SK-N-SH treated with all-trans-retinoic acid at 6 μM for 48 hours (cell line): ENCODE data around the gene PRRG1.
"Not testable (repeated sequence)": the region's sequence is repeated elsewhere in the genome, so short reads cannot be mapped to it uniquely, and the experiment has no call there.

Experiments used
- ARNTL ChIP-seq: fragments of 450-650 bp; formaldehyde crosslinking; IDR thresholded peaks from 2 replicates; pipeline ENCODE4 v1.5.0; 2020; ENCODE audit warnings: low read depth, mild to moderate bottlenecking, moderate library complexity, borderline replicate concordance
- BACH2 ChIP-seq: fragments of 250-450 bp; sonication (Bioruptor Pico); IDR thresholded peaks from 2 replicates; pipeline ENCODE4 v1.9.0; 2021; ENCODE audit warnings: mild to moderate bottlenecking, borderline replicate concordance
- CSDC2 ChIP-seq: fragments of 250-450 bp; sonication (Bioruptor Pico); IDR thresholded peaks from 2 replicates; pipeline ENCODE4 v1.5.0; 2020; ENCODE audit warnings: mild to moderate bottlenecking, moderate library complexity
- OSR1 ChIP-seq: fragments of 250-450 bp; sonication (Bioruptor Pico); IDR thresholded peaks from 2 replicates; pipeline ENCODE4 v1.8.0; 2022; ENCODE audit warnings: moderate library complexity, mild to moderate bottlenecking, inconsistent platforms
- POU6F1 ChIP-seq: fragments of 250-450 bp; sonication (Bioruptor Pico); IDR thresholded peaks from 2 replicates; pipeline ENCODE4 v1.8.0; 2021; ENCODE audit warnings: low read depth, mild to moderate bottlenecking, moderate library complexity, borderline replicate concordance
- SNAI2 ChIP-seq: fragments of 250-450 bp; sonication (Bioruptor Pico); IDR thresholded peaks from 2 replicates; pipeline ENCODE4 v1.5.0; 2020; ENCODE audit warnings: mild to moderate bottlenecking, moderate library complexity
- TOX ChIP-seq: fragments of 250-450 bp; sonication (Bioruptor Pico); IDR thresholded peaks from 2 replicates; pipeline ENCODE4 v1.8.0; 2021; ENCODE audit warnings: mild to moderate bottlenecking, moderate library complexity, borderline replicate concordance
- ZNF70 ChIP-seq: fragments of 450-650 bp; formaldehyde crosslinking; IDR thresholded peaks from 2 replicates; pipeline ENCODE4 v1.5.0; 2020; ENCODE audit warnings: mild to moderate bottlenecking, moderate library complexity
- TF ChIP-seq, protein P1 (sequence below): fragments of 250-450 bp; sonication (Bioruptor Pico); IDR thresholded peaks from 2 replicates; pipeline ENCODE4 v1.8.0; 2020; ENCODE audit warnings: mild to moderate bottlenecking, moderate library complexity, borderline replicate concordance

GRCh38 chrX:37497126-37497525 lies 148.0 kb downstream of the PRRG1 start:
- TF ChIP-seq SNAI2 (CRISPR knock-in tag); ARNTL (CRISPR knock-in tag); POU6F1 (CRISPR knock-in tag); BACH2 (CRISPR knock-in tag); ZNF70; TOX (CRISPR knock-in tag); CSDC2; OSR1 (CRISPR knock-in tag): not testable (repeated sequence)
- TF ChIP-seq, protein P1, sequence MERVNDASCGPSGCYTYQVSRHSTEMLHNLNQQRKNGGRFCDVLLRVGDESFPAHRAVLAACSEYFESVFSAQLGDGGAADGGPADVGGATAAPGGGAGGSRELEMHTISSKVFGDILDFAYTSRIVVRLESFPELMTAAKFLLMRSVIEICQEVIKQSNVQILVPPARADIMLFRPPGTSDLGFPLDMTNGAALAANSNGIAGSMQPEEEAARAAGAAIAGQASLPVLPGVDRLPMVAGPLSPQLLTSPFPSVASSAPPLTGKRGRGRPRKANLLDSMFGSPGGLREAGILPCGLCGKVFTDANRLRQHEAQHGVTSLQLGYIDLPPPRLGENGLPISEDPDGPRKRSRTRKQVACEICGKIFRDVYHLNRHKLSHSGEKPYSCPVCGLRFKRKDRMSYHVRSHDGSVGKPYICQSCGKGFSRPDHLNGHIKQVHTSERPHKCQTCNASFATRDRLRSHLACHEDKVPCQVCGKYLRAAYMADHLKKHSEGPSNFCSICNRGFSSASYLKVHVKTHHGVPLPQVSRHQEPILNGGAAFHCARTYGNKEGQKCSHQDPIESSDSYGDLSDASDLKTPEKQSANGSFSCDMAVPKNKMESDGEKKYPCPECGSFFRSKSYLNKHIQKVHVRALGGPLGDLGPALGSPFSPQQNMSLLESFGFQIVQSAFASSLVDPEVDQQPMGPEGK (CRISPR knock-in tag), result not testable (repeated sequence)
